ENCODE data around the gene NFE2.

The NFE2 gene

GRCh38 chr12:54258201-54258681 lies 42.6 kb downstream of the NFE2 start:
- no peak for DNase-seq (ENCODE audit: low read depth)
- no peak overlapping the region for H3K4me3 ChIP-seq (ENCODE audit: low read depth, low read length)
- TF ChIP-seq, protein P1, sequence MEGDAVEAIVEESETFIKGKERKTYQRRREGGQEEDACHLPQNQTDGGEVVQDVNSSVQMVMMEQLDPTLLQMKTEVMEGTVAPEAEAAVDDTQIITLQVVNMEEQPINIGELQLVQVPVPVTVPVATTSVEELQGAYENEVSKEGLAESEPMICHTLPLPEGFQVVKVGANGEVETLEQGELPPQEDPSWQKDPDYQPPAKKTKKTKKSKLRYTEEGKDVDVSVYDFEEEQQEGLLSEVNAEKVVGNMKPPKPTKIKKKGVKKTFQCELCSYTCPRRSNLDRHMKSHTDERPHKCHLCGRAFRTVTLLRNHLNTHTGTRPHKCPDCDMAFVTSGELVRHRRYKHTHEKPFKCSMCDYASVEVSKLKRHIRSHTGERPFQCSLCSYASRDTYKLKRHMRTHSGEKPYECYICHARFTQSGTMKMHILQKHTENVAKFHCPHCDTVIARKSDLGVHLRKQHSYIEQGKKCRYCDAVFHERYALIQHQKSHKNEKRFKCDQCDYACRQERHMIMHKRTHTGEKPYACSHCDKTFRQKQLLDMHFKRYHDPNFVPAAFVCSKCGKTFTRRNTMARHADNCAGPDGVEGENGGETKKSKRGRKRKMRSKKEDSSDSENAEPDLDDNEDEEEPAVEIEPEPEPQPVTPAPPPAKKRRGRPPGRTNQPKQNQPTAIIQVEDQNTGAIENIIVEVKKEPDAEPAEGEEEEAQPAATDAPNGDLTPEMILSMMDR (IDR thresholded peaks at IDR 0.05; ENCODE audit: low read depth, low read length, missing control alignments), result no peak

GRCh38 chr12:54257332-54257731 lies 43.5 kb downstream of the NFE2 start:
- TF ChIP-seq, protein P1 (IDR thresholded peaks at IDR 0.05; ENCODE audit: low read depth, low read length, missing control alignments), result no peak
- no peak for DNase-seq (ENCODE audit: low read depth)
- H3K4me3 ChIP-seq (ENCODE audit: low read depth, low read length), result no peak overlapping the region

- TF ChIP-seq, protein P1 (IDR thresholded peaks at IDR 0.05; ENCODE audit: low read depth, low read length, missing control alignments), result no peak
- no peak for DNase-seq (ENCODE audit: low read depth)
- H3K4me3 ChIP-seq (ENCODE audit: low read depth, low read length), result no peak overlapping the region
Measured at GRCh38 chr12:54253240-54253639, 47.6 kb downstream of the NFE2 start.

- TF ChIP-seq, protein P1 (IDR thresholded peaks at IDR 0.05; ENCODE audit: low read depth, low read length, missing control alignments), result peak; percentile 59
- H3K4me3 ChIP-seq (ENCODE audit: low read depth, low read length), result no peak overlapping the region
- no peak for DNase-seq (ENCODE audit: low read depth)
Measured at GRCh38 chr12:54251667-54252284, 49.0 kb downstream of the NFE2 start.

DNA sequence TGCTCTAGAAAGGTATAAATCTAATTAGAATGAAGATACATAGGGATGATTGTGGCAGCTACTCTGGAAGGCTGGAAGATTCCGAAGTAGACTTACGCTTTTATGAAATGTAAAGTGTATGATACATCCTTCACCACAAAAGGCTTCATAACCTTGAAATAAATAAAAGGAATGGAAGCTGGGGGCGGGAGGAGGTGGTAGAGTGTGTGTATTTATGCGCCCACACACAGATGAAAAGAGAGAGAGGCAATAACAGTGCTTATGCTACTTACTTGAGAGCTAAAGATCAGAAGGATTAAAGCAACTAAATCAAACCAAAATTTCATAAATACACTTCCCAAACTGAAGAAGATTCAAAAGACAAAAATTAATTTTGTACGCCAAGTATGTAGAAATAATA lies 51.3 kb downstream of the NFE2 start:
- H3K4me3 ChIP-seq (ENCODE audit: low read depth, low read length), result no peak overlapping the region
- DNase-seq (ENCODE audit: low read depth), result no peak
- TF ChIP-seq, protein P1 (IDR thresholded peaks at IDR 0.05; ENCODE audit: low read depth, low read length, missing control alignments), result no peak

- DNase-seq (ENCODE audit: low read depth), result no peak
- TF ChIP-seq, protein P1 (IDR thresholded peaks at IDR 0.05; ENCODE audit: low read depth, low read length, missing control alignments), result no peak
- no peak overlapping the region for H3K4me3 ChIP-seq (ENCODE audit: low read depth, low read length)
Measured at GRCh38 chr12:54246011-54246641, 54.7 kb downstream of the NFE2 start.
